Fibroblast of mammary gland (primary cell): ENCODE results near the gene MAT2B.

ENCODE experiments used
- DNase-seq: peaks from one replicate; pipeline ENCODE4 v3.0.0-alpha.2; 2010; ENCODE audit warnings: low read depth
- H3K4me3 ChIP-seq: 2 replicates; pipeline ENCODE4 v1.5.1; 2011; ENCODE audit warnings: low read depth, mild to moderate bottlenecking, low read length, moderate library complexity; ENCODE audit not compliant: control insufficient read depth
- TF ChIP-seq, protein P1 (sequence below): conservative IDR thresholded peaks from 2 replicates; pipeline ENCODE4 v1.5.1; 2011; ENCODE audit warnings: low read depth, low read length, inconsistent platforms; ENCODE audit not compliant: control insufficient read depth, insufficient read depth

MAT2B gene

GRCh38 chr5:163505368-163506094, at the start of gene MAT2B:
TSS of gene MAT2B (plus strand) at chr5:163505619. CDS start at chr5:163505687, 68 bp downstream.
- TF ChIP-seq, protein P1, sequence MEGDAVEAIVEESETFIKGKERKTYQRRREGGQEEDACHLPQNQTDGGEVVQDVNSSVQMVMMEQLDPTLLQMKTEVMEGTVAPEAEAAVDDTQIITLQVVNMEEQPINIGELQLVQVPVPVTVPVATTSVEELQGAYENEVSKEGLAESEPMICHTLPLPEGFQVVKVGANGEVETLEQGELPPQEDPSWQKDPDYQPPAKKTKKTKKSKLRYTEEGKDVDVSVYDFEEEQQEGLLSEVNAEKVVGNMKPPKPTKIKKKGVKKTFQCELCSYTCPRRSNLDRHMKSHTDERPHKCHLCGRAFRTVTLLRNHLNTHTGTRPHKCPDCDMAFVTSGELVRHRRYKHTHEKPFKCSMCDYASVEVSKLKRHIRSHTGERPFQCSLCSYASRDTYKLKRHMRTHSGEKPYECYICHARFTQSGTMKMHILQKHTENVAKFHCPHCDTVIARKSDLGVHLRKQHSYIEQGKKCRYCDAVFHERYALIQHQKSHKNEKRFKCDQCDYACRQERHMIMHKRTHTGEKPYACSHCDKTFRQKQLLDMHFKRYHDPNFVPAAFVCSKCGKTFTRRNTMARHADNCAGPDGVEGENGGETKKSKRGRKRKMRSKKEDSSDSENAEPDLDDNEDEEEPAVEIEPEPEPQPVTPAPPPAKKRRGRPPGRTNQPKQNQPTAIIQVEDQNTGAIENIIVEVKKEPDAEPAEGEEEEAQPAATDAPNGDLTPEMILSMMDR, result peak; percentile 29
- peak; percentile 89 for DNase-seq
- H3K4me3 ChIP-seq, result peak within 1 kb of the TSS; percentile 81

DNA sequence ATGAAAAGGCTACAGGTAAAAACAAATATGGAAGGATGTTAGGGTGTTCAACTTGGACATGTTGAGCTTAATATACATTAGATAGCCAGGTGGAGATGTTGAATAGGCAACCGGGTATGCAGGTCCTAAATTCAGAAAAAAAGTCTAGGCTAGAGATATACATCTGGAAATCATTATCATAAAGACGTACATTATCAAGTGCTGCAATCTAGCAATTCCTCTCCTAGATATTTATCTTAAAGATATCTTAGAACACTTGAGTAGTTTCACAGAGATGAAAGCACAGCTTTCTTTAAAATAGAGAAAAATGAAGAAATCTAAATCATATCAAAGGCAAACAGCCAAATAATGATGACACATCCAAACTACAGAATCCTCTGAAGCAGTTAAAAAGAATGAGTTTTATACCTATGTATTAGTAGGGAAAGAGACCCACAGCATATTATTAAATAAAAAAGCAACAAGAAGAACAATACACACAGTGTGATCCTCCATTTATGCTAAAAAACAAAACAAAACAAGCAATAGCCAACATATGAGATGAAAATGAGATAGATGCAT, 49.3 kb upstream of the MAT2B start:
- DNase-seq, result no peak
- TF ChIP-seq, protein P1, result no peak
- no peak overlapping the region for H3K4me3 ChIP-seq

DNA sequence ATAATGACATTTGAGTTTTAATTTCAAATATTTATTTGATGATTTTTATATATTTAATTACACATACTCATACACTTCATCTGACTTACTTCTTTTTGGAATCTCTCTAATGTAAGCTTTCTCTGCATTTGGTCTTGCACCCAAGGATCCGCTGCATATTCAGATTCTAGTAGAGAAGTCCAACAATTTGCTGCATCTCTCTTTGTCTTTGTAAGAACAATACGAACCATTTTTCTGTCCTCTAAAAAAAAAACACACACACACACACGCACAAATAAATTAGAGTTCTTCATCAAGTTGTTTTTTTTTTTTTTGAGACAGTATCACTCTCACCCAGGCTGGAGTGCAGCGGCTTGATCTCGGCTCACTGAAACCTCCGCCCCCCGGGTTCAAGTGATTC, 48.6 kb upstream of the MAT2B start:
- DNase-seq, result no peak
- TF ChIP-seq, protein P1, result no peak
- H3K4me3 ChIP-seq, result no peak overlapping the region

- no peak for DNase-seq
- TF ChIP-seq, protein P1, result no peak
- H3K4me3 ChIP-seq, result peak overlapping the region; percentile 71
Observed at GRCh38 chr5:163458778-163459385, 46.5 kb upstream of the MAT2B start.

DNA sequence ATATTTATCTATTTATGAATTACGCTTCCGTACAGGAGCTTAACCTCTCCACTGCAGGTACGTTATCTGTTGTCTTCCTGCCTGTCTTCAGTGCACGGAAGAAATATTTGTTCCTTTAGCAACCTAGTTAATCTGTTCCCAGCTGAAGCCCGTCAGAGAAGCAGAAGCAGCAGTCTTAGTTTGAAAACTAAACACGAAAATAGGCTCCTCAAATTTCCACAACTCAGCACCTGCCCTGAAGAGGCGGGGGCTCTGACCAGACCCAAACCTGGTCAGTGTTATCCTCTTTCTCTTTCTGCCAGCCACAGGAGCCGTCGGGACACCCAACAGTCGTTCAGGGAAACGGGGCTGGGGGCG, 46.0 kb upstream of the MAT2B start:
- TF ChIP-seq, protein P1, result no peak
- no peak for DNase-seq
- peak overlapping the region; percentile 71 for H3K4me3 ChIP-seq

GRCh38 chr5:163459819-163460561, 45.4 kb upstream of the MAT2B start, which contains the start of gene NUDCD2:
TSS of gene NUDCD2 (minus strand) at chr5:163460102. CDS start at chr5:163460050, 52 bp downstream.
- TF ChIP-seq, protein P1, result no peak
- DNase-seq, result peak; percentile 99

More at GRCh38 chr5:163459819-163460561, 45.4 kb upstream of the MAT2B start, which contains the start of gene NUDCD2:
- peak within 1 kb of the TSS; percentile 71 for H3K4me3 ChIP-seq
